ENCODE data around the gene ROR1. TPM values are rescaled to one million over a fixed set of nuclear protein-coding genes. Genes with fewer than 3 reads are reported as not detected.

ROR1 gene
- polyA plus RNA-seq, 5 donors: 56.6 to 103 (median 89.0) TPM

GRCh38 chr1:63854091-63854490 lies 80.3 kb downstream of the ROR1 start:
- no peak for DNase-seq

GRCh38 chr1:63855942-63856341 lies 82.1 kb downstream of the ROR1 start:
- DNase-seq: no peak

- no peak for DNase-seq
Observed at GRCh38 chr1:63856924-63857323, 83.1 kb downstream of the ROR1 start.

- DNase-seq: no peak
Observed at GRCh38 chr1:63857478-63857877, 83.7 kb downstream of the ROR1 start.

- DNase-seq: no peak
Observed at GRCh38 chr1:63858153-63858552, 84.3 kb downstream of the ROR1 start.

- no peak for DNase-seq
Observed at GRCh38 chr1:63859480-63860275, 85.9 kb downstream of the ROR1 start.

- no peak for DNase-seq
Observed at GRCh38 chr1:63861052-63861691, 87.4 kb downstream of the ROR1 start.

GRCh38 chr1:63863145-63863544 lies 89.3 kb downstream of the ROR1 start:
- DNase-seq: no peak

GRCh38 chr1:63864224-63864641 lies 90.4 kb downstream of the ROR1 start:
- no peak for DNase-seq

- DNase-seq: no peak
Observed at GRCh38 chr1:63865561-63865960, 91.7 kb downstream of the ROR1 start.

GRCh38 chr1:63866084-63866483 lies 92.3 kb downstream of the ROR1 start:
- no peak for DNase-seq

GRCh38 chr1:63867429-63868176 lies 93.8 kb downstream of the ROR1 start:
- no peak for DNase-seq

GRCh38 chr1:63868268-63868781 lies 94.5 kb downstream of the ROR1 start:
- no peak for DNase-seq

- no peak for DNase-seq
Observed at GRCh38 chr1:63870152-63870551, 96.3 kb downstream of the ROR1 start.

GRCh38 chr1:63871463-63871862 lies 97.6 kb downstream of the ROR1 start:
- DNase-seq: no peak

- no peak for DNase-seq
Observed at GRCh38 chr1:63873751-63874150, 99.9 kb downstream of the ROR1 start.

GRCh38 chr1:63874278-63874880 lies 100.6 kb downstream of the ROR1 start:
- DNase-seq: no peak

- no peak for DNase-seq
Observed at GRCh38 chr1:63875636-63876035, 101.8 kb downstream of the ROR1 start.

GRCh38 chr1:63877021-63877767 lies 103.4 kb downstream of the ROR1 start:
- DNase-seq: no peak

- DNase-seq: no peak
Observed at GRCh38 chr1:63877816-63878215, 104.0 kb downstream of the ROR1 start.

- DNase-seq: no peak
Observed at GRCh38 chr1:63878932-63879331, 105.1 kb downstream of the ROR1 start.

Data from right lung (tissue), 5 donors.